Spinal cord (tissue), 10 donors: Measurements from ENCODE around the gene GNS. TPM values are rescaled to one million over a fixed set of nuclear protein-coding genes. Genes with fewer than 3 reads are reported as not detected.

Experiments used
- DNase-seq, 6 donors: peaks; one replicate each; pipeline versions ENCODE4 v3.0.0 to v3.0.0-alpha.2; 2013 to 2015; ENCODE audit warnings: low spot score in 6 of 6, low read depth in 4 of 6
- H3K27ac ChIP-seq: one replicate; pipeline ENCODE4 v1.5.1; 2013; ENCODE audit warnings: low read depth, low read length, control low read depth
- H3K27me3 ChIP-seq: one replicate; pipeline ENCODE4 v1.6.1; 2013; ENCODE audit warnings: low read length; ENCODE audit not compliant: control insufficient read depth, insufficient read depth
- H3K36me3 ChIP-seq: one replicate; pipeline ENCODE4 v1.6.1; 2013; ENCODE audit warnings: low read length; ENCODE audit not compliant: control insufficient read depth, insufficient read depth
- H3K4me1 ChIP-seq: one replicate; pipeline ENCODE4 v1.6.1; 2013; ENCODE audit warnings: low read length; ENCODE audit not compliant: control insufficient read depth, insufficient read depth
- H3K4me3 ChIP-seq: one replicate; pipeline ENCODE4 v1.5.1; 2013; ENCODE audit warnings: low read depth, low read length, control low read depth
- H3K9me3 ChIP-seq: one replicate; pipeline ENCODE4 v1.6.1; 2013; ENCODE audit warnings: low read length; ENCODE audit not compliant: control insufficient read depth, insufficient read depth
- WGBS: methylation state at CpG from one replicate; pipeline ENCODE4 v1.1.5; 2013; ENCODE audit warnings: missing lambda C conversion rate; ENCODE audit not compliant: insufficient coverage; 5-methylcytosine and 5-hydroxymethylcytosine counted together
- polyA plus RNA-seq, 2 donors: library from polyadenylated mRNA; unstranded; fragments of 120-200 nt; gene quantifications; one replicate each; pipeline ENCODE4 v1.2.1, GENCODE V29; 2013; ENCODE audit not compliant: insufficient read length in 2 of 2
- total RNA-seq, 2 donors: library from RNA; depleted of rRNA in 1 of 2; stranded (reverse); fragments of 120-200 nt in 1 of 2; fragments of >200 nt in 1 of 2; gene quantifications; one replicate each; pipeline versions ENCODE4 v1.2.3 to v1.2.4, GENCODE V29; 2013 to 2014
- donor health status: healthy.

GNS gene
- total and polyA plus RNA-seq, 4 donors, result 50.0 to 103 (median 74.6) TPM

- H3K9me3 ChIP-seq, result no peaks in the 10 kb centered on the region
- no peaks in the 10 kb centered on the region for H3K27me3 ChIP-seq
- no peak overlapping the region for H3K4me3 ChIP-seq
- no peaks in the 10 kb centered on the region for H3K4me1 ChIP-seq
- WGBS, result 100% methylated on average over 2 of the region's 3 CpGs
- H3K36me3 ChIP-seq, result peaks cover 47% of the 10 kb centered on the region
- no peak overlapping the region for H3K27ac ChIP-seq
- DNase-seq, result no peak
These were observed 16.0 kb downstream of the GNS start for GRCh38 chr12:64743206-64743605.

DNA sequence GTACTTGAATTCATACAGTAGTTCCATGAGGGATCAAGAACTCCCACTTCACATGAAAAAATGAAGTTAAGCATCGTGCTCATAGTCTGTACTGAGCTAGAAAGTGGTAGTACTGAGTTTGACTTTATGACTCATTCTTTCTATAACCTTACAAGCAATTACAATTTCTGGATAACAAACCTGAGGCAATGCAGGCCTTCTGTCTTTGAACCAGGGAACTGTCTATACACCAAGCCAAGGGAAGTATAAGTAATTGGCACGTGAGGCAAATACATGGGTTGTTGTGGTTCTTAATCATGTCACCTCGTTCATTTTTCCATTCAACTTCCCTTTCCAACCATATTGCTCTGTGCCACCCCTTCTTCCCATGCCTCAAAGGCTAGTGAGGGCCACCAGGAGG is 16.8 kb downstream of the GNS start:
- Histone ChIP-seq H3K4me1 (no peaks in the 10 kb centered on the region), H3K9me3 (no peaks in the 10 kb centered on the region), H3K36me3 (peaks cover 51% of the 10 kb centered on the region), H3K27ac (no peak overlapping the region), H3K4me3 (no peak overlapping the region), H3K27me3 (no peaks in the 10 kb centered on the region)
- WGBS, result no CpG with 5 or more reads among the region's 3 CpGs
- no peak for DNase-seq

DNA sequence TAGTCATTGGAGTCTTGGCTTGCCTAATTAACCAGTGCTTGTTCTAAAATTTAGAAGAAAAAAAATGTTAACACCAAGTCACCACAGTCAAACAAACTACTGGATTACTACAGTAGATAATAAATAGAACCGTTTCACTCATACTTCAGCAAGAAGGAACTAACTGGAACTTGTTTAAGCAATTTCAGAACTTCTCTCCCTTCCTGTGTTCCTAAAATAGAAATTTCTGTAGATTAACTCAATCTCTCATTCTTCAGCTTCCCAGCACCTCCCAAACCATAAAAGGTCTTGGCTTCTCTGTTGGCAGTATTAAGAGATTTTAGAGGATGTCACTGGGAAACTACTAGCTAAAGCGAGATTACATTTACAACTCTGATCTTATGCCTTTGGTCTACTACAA is 18.6 kb downstream of the GNS start:
- no peak overlapping the region for H3K27ac ChIP-seq
- DNase-seq, result no peak
- no peaks in the 10 kb centered on the region for H3K27me3 ChIP-seq
- no CpG with 5 or more reads among the region's 2 CpGs for WGBS
- no peaks in the 10 kb centered on the region for H3K9me3 ChIP-seq
- no peak overlapping the region for H3K4me3 ChIP-seq
- H3K36me3 ChIP-seq, result peaks cover 59% of the 10 kb centered on the region
- no peaks in the 10 kb centered on the region for H3K4me1 ChIP-seq

GRCh38 chr12:64739778-64740177 is 19.4 kb downstream of the GNS start:
- no peaks in the 10 kb centered on the region for H3K9me3 ChIP-seq
- peaks cover 59% of the 10 kb centered on the region for H3K36me3 ChIP-seq
- no peak for DNase-seq
- no peak overlapping the region for H3K27ac ChIP-seq
- H3K27me3 ChIP-seq, result no peaks in the 10 kb centered on the region
- H3K4me3 ChIP-seq, result no peak overlapping the region
- H3K4me1 ChIP-seq, result no peaks in the 10 kb centered on the region
- WGBS, result 100% methylated on average over 1 of the region's 2 CpGs

GRCh38 chr12:64737539-64737938 is 21.7 kb downstream of the GNS start:
- Histone ChIP-seq H3K4me1 (no peaks in the 10 kb centered on the region), H3K27me3 (no peaks in the 10 kb centered on the region), H3K27ac (no peak overlapping the region), H3K9me3 (no peaks in the 10 kb centered on the region), H3K36me3 (peaks cover 53% of the 10 kb centered on the region), H3K4me3 (no peak overlapping the region)
- no peak for DNase-seq
- WGBS, result 80% methylated on average over 1 of the region's 1 CpG

GRCh38 chr12:64736771-64737170 is 22.4 kb downstream of the GNS start:
- WGBS, result 89% methylated on average over 1 of the region's 1 CpG
- Histone ChIP-seq H3K9me3 (no peaks in the 10 kb centered on the region), H3K36me3 (peaks cover 49% of the 10 kb centered on the region), H3K4me1 (no peaks in the 10 kb centered on the region), H3K4me3 (no peak overlapping the region), H3K27ac (no peak overlapping the region), H3K27me3 (no peaks in the 10 kb centered on the region)
- no peak for DNase-seq

- H3K4me3 ChIP-seq, result no peak overlapping the region
- no peaks in the 10 kb centered on the region for H3K9me3 ChIP-seq
- H3K27ac ChIP-seq, result no peak overlapping the region
- H3K36me3 ChIP-seq, result peaks cover 43% of the 10 kb centered on the region
- no peaks in the 10 kb centered on the region for H3K4me1 ChIP-seq
- H3K27me3 ChIP-seq, result no peaks in the 10 kb centered on the region
- no peak for DNase-seq
These were observed 23.8 kb downstream of the GNS start for GRCh38 chr12:64735442-64735841.

DNA sequence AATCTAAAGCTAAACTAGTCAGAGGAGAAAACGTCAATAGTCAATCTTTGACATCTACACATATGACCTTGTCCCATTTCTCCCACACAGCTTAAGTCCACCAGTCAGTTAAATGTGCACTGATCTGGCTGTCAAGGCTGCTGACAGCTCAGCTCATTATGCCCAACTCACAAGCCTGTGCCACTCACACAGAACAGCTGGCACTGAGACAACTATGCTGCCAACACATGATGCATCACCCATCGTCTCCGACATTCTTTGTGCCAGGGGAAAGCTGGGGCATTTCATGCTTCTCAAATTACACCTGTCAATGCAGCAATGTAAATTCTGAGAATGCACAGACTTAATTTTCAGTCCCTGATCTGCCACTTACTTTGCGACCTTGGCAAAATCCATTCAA is 25.3 kb downstream of the GNS start:
- peak in 2 of 6 donors; percentile 36 to 80 for DNase-seq
- Histone ChIP-seq H3K27ac (no peak overlapping the region), H3K4me3 (no peak overlapping the region), H3K9me3 (no peaks in the 10 kb centered on the region), H3K36me3 (peaks cover 37% of the 10 kb centered on the region), H3K27me3 (no peaks in the 10 kb centered on the region), H3K4me1 (no peaks in the 10 kb centered on the region)
- 53% methylated on average over 3 of the region's 4 CpGs for WGBS

- Histone ChIP-seq H3K4me1 (no peaks in the 10 kb centered on the region), H3K36me3 (peaks cover 27% of the 10 kb centered on the region), H3K9me3 (no peaks in the 10 kb centered on the region), H3K27me3 (no peaks in the 10 kb centered on the region), H3K27ac (no peak overlapping the region), H3K4me3 (no peak overlapping the region)
- WGBS, result 100% methylated on average over 4 of the region's 4 CpGs
- DNase-seq, result no peak
These were observed 27.5 kb downstream of the GNS start for GRCh38 chr12:64731683-64732082.

DNA sequence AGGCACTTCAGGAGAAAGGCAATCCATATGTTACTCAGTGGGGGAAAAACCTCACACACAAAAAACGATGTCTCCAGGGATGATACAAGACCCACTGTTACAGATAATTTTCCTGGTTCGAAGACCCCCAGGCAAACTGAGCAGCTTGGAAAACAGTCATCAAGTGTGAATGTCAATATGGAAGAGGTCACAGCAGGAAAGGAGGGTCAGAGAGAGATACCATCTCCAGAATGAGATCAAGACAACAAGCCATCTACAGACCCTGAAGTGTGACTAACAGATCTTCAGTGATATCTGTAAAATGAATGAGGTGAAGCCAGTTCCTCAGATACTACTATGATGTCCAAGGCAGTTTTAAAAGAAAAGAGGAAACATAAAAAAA is 28.6 kb downstream of the GNS start:
- WGBS, result 100% methylated on average over 1 of the region's 2 CpGs
- no peaks in the 10 kb centered on the region for H3K4me1 ChIP-seq
- no peaks in the 10 kb centered on the region for H3K9me3 ChIP-seq
- peak in 1 of 6 donors; percentile 11 for DNase-seq
- H3K36me3 ChIP-seq, result peaks cover 20% of the 10 kb centered on the region
- H3K27me3 ChIP-seq, result no peaks in the 10 kb centered on the region
- H3K4me3 ChIP-seq, result no peak overlapping the region
- no peak overlapping the region for H3K27ac ChIP-seq
